ENCODE measurements around the gene SLC25A38. TPM values are rescaled to one million over a fixed set of nuclear protein-coding genes. Genes with fewer than 3 reads are reported as not detected.

Gene SLC25A38
- total RNA-seq, 1 donor from 2014 or later, result 40.0 TPM

DNA sequence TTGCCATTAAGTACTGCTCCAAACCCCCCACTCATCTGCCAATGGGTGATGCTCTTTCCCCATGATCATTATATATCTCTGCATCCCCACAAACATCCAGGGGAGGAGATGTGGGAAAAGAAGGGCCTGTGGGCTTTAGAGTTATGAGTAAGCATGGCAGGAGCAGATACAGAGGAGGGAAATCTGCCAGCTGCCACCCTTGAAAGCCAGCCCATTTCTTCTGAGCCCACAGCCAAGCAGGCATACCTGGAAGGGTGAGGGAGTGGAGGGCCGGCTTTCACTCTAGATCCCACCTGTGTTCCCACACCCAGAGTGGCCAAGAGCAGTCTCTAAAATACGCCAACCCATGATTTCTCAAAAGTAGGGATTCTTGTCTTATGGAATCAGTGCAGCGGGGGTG is 1.7 kb upstream of the SLC25A38 start:
- peaks cover 11% of the 10 kb centered on the region for H3K36me3 Mint-ChIP-seq (ENCODE audit: low read depth)
- H3K27me3 Mint-ChIP-seq (ENCODE audit: insufficient read depth), result no peaks in the 10 kb centered on the region
- intact Hi-C loops (cut with micrococcal nuclease), result loop anchor here (5.0 to 10.0 kb wide), 3 partner anchors 887 to 1244 kb away; partner anchors contain the start of genes ACAA1, EXOG, MYD88 and OXSR1

DNA sequence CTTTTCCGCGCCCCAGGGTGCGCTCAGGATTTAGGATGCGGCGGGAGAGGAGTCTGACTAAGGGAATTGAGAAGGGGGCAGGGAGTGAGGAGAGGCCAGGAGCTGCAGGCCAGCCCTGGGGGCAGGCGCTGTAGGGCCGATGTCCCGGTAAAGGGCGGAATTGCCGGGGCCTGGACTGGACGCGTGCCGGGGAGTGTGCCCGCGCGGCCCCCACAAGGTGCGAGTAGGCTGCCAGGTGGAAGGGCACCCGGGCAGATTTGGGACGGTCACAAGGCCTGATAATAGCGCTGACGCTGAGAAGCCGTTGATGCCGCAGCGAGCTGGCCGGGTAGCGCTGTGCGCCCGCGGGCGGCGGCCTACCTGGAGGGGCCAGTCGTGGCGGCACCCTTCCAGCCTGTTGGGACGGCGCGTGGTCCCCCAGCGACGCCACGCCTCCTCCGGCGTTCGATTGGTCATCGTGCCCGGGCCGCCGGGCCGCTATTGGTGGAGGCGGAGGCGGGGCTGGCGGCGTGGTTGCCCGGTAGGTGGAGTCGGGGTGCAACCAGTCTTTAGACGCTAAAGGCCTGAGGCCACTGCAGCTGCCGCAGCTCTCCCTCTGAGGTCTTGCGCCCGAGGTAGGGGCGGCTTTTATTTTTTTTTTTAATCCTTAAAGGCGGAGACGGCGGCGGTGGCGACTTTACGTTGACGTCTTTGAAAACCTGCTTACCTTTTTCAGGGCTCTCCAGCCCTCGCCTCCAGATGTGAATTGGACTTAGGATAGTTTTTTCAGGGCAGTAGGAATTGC is 903 bp downstream of the SLC25A38 start:
- H3K4me3 Mint-ChIP-seq, result peak overlapping the region; percentile 94
- intact Hi-C loops (cut with micrococcal nuclease), result loop anchor here (1.0 to 10.0 kb wide), 8 partner anchors 22 to 1247 kb away; partner anchors contain the start of genes ACAA1, CCR8, EXOG and GORASP1
- peaks cover 41% of the 10 kb centered on the region for H3K4me1 Mint-ChIP-seq (ENCODE audit: low read depth)
- peak; percentile 96 for DNase-seq (ENCODE audit: low spot score)
- H3K27me3 Mint-ChIP-seq (ENCODE audit: insufficient read depth), result no peaks in the 10 kb centered on the region
- H3K27ac Mint-ChIP-seq, result peak overlapping the region; percentile 97
- H3K36me3 Mint-ChIP-seq (ENCODE audit: low read depth), result peaks cover 19% of the 10 kb centered on the region
- no peaks in the 10 kb centered on the region for H3K9me3 Mint-ChIP-seq

More for the DNA sequence above, 1.7 kb upstream of the SLC25A38 start:
- H3K27ac Mint-ChIP-seq, result peak overlapping the region; percentile 14
- H3K4me3 Mint-ChIP-seq, result no peak overlapping the region
- H3K4me1 Mint-ChIP-seq (ENCODE audit: low read depth), result peaks cover 31% of the 10 kb centered on the region
- H3K9me3 Mint-ChIP-seq, result no peaks in the 10 kb centered on the region
- DNase-seq (ENCODE audit: low spot score), result no peak

DNA sequence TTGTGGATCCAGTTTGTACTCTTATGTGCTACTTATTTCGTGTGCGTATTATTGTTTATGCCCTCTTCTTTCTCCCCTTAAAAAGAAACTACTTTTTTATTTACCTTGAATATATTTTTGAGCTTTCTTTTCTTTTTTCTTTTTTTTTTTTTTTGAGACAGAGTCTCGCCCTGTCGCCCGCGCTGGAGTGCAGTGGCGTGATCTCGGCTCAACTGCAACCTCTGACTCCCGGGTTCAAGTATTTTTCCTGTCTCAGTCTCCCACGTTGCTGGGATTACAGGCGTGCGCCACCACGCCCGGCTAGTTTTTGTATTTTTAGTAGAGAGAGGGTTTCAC is 1.5 kb downstream of the SLC25A38 start:
- intact Hi-C loops (cut with micrococcal nuclease), result loop anchor here (2.0 to 10.0 kb wide), 4 partner anchors 56 to 1247 kb away; partner anchors contain the start of genes ACAA1, CCR8, EXOG and MYD88
- H3K4me3 Mint-ChIP-seq, result peak overlapping the region; percentile 94
- peak overlapping the region; percentile 97 for H3K27ac Mint-ChIP-seq
- H3K9me3 Mint-ChIP-seq, result no peaks in the 10 kb centered on the region
- H3K27me3 Mint-ChIP-seq (ENCODE audit: insufficient read depth), result no peaks in the 10 kb centered on the region
- DNase-seq (ENCODE audit: low spot score), result no peak
- H3K36me3 Mint-ChIP-seq (ENCODE audit: low read depth), result peaks cover 23% of the 10 kb centered on the region
- H3K4me1 Mint-ChIP-seq (ENCODE audit: low read depth), result peaks cover 46% of the 10 kb centered on the region

DNA sequence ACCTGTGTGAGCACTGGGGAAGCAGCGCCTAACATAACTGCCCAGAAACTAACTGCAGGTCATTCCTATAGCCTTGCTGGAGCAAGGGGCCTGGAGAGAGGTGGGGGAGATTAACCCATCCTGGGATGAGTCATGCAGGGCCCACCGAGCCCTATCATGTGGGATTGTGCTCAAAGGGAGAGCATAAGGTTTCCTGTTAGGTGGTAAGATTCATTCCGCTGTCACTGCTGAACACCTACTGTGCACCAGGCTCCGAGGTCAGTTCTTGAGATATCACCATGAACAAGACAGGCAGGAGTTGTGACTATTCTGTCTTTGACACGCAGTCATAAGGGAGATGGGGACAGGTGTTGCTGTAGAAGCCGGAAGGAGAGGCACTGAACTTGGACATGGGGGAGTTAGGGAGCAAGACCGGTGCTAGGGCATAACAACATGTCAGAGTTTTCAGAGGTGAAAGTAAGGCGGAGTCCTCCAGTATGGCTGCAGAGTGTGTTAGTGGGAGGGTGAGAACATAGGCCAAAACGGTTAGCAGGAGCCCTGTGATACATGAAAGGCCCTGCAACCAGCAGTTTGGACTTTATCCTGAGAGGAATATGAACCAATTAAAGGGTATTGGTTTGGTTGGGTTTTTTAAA is 2.4 kb downstream of the SLC25A38 start:
- peaks cover 24% of the 10 kb centered on the region for H3K36me3 Mint-ChIP-seq (ENCODE audit: low read depth)
- peaks cover 54% of the 10 kb centered on the region for H3K4me1 Mint-ChIP-seq (ENCODE audit: low read depth)
- no peak overlapping the region for H3K27ac Mint-ChIP-seq
- intact Hi-C loops (cut with micrococcal nuclease), result loop anchor here (2.0 to 10.0 kb wide), 3 partner anchors 57 to 1221 kb away; partner anchors contain the start of genes CCR8, EXOG and OXSR1
- H3K27me3 Mint-ChIP-seq (ENCODE audit: insufficient read depth), result no peaks in the 10 kb centered on the region
- no peaks in the 10 kb centered on the region for H3K9me3 Mint-ChIP-seq
- H3K4me3 Mint-ChIP-seq, result peak overlapping the region; percentile 94
- DNase-seq (ENCODE audit: low spot score), result no peak

DNA sequence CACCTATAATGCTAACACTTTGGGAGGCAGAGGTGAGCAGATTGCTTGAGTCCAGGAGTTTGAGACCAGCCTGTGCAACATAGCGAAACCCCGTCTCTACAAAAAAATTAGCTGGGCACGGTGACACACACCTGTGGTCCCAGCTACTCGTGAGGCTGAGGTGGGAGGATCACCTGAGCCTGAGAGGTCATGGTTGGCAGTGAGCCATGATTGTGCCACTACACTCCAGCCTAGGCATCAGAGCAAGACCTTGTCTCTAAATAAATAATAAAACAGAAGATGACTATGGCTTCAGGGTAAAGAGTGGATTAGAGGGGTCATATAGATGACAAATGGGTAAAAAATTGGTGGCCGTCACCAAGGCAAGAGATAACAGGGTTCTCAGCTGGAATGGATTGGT is 3.1 kb downstream of the SLC25A38 start:
- DNase-seq (ENCODE audit: low spot score), result no peak
- H3K4me1 Mint-ChIP-seq (ENCODE audit: low read depth), result peaks cover 61% of the 10 kb centered on the region
- H3K36me3 Mint-ChIP-seq (ENCODE audit: low read depth), result peaks cover 31% of the 10 kb centered on the region
- no peaks in the 10 kb centered on the region for H3K27me3 Mint-ChIP-seq (ENCODE audit: insufficient read depth)
- H3K4me3 Mint-ChIP-seq, result no peak overlapping the region
- intact Hi-C loops (cut with micrococcal nuclease), result loop anchor here (10.0 kb wide), 2 partner anchors 892 to 1222 kb away; partner anchors contain the start of genes EXOG and OXSR1
- H3K9me3 Mint-ChIP-seq, result no peaks in the 10 kb centered on the region
- no peak overlapping the region for H3K27ac Mint-ChIP-seq

DNA sequence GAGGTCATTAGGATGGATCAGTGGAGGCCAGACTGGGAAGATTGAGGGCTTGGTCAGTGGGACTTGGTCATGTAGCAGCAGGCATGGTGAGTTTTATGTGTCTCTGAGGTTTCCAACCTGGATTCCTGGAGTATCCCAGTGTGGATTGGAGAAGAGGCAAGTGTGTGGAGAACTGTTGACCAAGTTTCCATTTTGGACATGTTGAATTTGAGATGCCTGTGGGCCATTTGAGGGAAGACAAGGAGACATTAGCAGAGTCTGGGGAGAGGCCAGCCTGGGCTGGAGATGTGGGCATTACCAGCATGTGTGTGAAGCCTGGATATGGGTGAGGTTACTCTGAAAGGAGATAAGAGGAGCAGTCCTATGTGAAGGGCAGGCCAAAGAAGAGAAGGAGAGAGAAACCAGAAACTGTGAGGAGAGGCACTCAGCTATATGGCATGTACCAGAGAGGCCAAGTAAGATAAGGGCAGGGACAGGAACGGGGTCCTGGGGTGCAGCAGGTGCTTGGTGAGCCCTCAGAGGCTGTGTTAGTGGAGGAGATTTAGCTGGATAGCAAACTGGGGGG is 4.3 kb downstream of the SLC25A38 start:
- intact Hi-C loops (cut with micrococcal nuclease), result loop anchor here (10.0 kb wide), 2 partner anchors 893 to 1223 kb away; partner anchors contain the start of genes EXOG and OXSR1
- Mint-ChIP-seq H3K4me3 (no peak overlapping the region), H3K4me1 (ENCODE audit: low read depth) (peaks cover 62% of the 10 kb centered on the region)

DNA sequence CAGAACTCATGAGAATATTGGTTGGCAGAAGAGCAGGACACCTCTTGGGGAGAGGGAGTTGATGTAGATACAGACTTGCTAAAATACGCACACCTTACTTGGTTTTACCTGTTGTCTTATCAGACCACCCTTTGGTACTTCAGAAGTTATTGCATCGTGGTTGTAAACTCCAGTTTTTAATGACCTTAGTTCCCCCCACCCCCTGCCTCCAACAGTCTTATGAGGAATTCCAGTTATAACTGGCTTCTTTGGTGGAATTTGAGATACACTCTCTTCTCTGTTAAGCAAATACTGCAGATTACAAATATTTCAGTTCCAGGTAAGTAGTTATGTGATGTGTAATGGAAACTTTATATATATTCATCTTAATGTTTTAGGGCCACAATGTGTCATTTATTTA is 5.0 kb downstream of the SLC25A38 start:
- no peaks in the 10 kb centered on the region for H3K27me3 Mint-ChIP-seq (ENCODE audit: insufficient read depth)
- H3K9me3 Mint-ChIP-seq, result no peaks in the 10 kb centered on the region
- DNase-seq (ENCODE audit: low spot score), result no peak
- H3K36me3 Mint-ChIP-seq (ENCODE audit: low read depth), result peaks cover 43% of the 10 kb centered on the region
- H3K4me3 Mint-ChIP-seq, result no peak overlapping the region
- intact Hi-C loops (cut with micrococcal nuclease), result loop anchor here (10.0 kb wide), 2 partner anchors 893 to 1223 kb away; partner anchors contain the start of genes EXOG and OXSR1
- H3K27ac Mint-ChIP-seq, result peak overlapping the region; percentile 4
- H3K4me1 Mint-ChIP-seq (ENCODE audit: low read depth), result peaks cover 62% of the 10 kb centered on the region

More for the DNA sequence above, 4.3 kb downstream of the SLC25A38 start:
- DNase-seq (ENCODE audit: low spot score), result no peak
- Mint-ChIP-seq H3K36me3 (ENCODE audit: low read depth) (peaks cover 40% of the 10 kb centered on the region), H3K27ac (peak overlapping the region; percentile 36), H3K27me3 (ENCODE audit: insufficient read depth) (no peaks in the 10 kb centered on the region), H3K9me3 (no peaks in the 10 kb centered on the region)

DNA sequence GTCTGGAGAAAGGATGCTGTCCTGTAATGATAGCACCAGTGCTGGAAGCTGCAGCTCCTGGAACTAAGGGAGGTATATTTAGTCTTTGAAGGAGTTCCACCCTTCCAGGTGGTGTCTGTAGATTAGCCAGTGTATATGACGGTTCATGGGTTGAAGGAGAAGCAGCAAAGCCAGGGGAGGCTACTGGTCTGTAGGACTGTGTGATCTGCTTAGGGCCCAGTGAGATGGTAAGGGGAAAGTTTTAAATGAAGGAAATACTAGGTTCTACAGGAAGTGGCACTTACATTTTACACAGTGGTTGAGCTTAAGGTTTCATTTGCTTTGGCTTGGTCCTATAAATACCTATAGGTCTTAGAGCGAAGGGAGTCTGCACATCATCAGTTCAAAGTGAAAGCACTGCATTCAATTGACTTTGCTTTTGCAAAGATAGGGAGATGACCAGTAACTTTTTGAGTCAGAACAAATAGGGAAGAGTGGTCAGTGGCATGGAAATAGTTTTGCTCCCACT is 5.6 kb downstream of the SLC25A38 start:
- Mint-ChIP-seq H3K36me3 (ENCODE audit: low read depth) (peaks cover 49% of the 10 kb centered on the region), H3K4me3 (peak overlapping the region; percentile 53), H3K9me3 (no peaks in the 10 kb centered on the region), H3K27ac (peak overlapping the region; percentile 69), H3K27me3 (ENCODE audit: insufficient read depth) (no peaks in the 10 kb centered on the region), H3K4me1 (ENCODE audit: low read depth) (peaks cover 64% of the 10 kb centered on the region)
- no peak for DNase-seq (ENCODE audit: low spot score)
- intact Hi-C loops (cut with micrococcal nuclease), result loop anchor here (1.0 to 10.0 kb wide), 3 partner anchors 18 to 1224 kb away; partner anchors contain the start of genes EXOG, OXSR1 and RPSA

DNA sequence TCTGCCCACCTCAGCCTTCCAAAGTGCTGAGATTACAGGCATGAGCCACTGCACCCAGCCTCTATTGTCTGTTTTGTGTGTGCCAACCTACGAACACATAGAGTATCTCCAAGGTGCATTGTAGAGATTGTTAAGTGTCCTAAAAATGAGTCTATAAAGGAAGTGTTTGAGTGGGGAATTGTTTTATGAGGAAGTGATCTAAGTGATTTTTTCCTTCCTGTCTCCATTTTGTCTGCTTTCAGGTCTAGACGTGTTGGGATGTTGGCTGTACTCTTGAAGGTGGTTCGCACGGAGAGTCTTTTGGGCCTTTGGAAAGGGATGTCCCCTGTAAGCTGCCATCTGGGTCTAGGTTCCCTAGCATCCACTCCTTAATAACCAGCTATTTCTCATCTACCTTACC is 7.0 kb downstream of the SLC25A38 start:
- peak overlapping the region; percentile 49 for H3K27ac Mint-ChIP-seq
- H3K27me3 Mint-ChIP-seq (ENCODE audit: insufficient read depth), result no peaks in the 10 kb centered on the region
- H3K4me3 Mint-ChIP-seq, result no peak overlapping the region
- intact Hi-C loops (cut with micrococcal nuclease), result no loop called here
- no peak for DNase-seq (ENCODE audit: low spot score)
- H3K9me3 Mint-ChIP-seq, result no peaks in the 10 kb centered on the region
- H3K36me3 Mint-ChIP-seq (ENCODE audit: low read depth), result peaks cover 61% of the 10 kb centered on the region
- H3K4me1 Mint-ChIP-seq (ENCODE audit: low read depth), result peaks cover 65% of the 10 kb centered on the region

DNA sequence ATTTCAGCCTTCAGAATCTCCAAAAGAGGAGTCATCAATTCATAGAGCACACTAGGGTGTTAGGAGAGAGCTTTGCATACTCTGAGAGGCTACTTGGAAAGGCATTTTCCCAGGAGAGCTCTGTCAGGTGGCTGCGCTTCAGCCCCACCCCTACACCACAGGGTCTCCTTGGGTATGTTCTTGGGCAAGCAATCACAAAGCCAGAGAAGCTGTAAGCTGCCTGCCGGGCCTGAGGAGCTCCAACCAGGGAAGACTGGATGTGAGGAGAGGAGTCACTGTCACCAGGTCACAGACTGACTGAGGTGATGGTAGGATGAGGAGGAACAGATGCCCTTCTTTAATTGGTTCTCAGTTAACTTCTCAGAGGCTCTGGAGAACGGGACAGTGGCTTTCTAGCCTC is 13.5 kb downstream of the SLC25A38 start:
- H3K27me3 Mint-ChIP-seq (ENCODE audit: insufficient read depth), result no peaks in the 10 kb centered on the region
- no peak overlapping the region for H3K4me3 Mint-ChIP-seq
- H3K36me3 Mint-ChIP-seq (ENCODE audit: low read depth), result peaks cover 70% of the 10 kb centered on the region
- H3K27ac Mint-ChIP-seq, result no peak overlapping the region
- intact Hi-C loops (cut with micrococcal nuclease), result no loop called here
- no peak for DNase-seq (ENCODE audit: low spot score)
- no peaks in the 10 kb centered on the region for H3K9me3 Mint-ChIP-seq
- peaks cover 8% of the 10 kb centered on the region for H3K4me1 Mint-ChIP-seq (ENCODE audit: low read depth)

DNA sequence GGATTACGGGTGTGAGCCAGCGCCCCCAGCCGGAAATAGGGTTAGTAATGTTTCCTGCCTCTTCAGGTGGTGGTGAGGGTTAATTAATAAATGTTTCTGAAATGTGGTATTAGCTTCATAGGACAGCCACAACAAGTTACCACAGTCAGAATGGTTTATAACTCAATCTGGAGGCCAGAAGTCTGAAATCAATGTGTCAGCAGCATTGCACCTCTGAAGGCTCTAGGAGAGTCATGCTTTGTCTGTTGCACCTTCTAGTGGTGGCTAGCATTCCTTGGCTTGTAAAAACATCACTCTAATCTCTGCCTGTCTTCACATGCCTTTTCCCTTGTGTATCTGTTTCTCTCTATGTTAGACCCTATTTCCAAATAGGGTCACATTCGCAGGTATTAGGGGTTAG is 15.5 kb downstream of the SLC25A38 start:
- no peak for DNase-seq (ENCODE audit: low spot score)
- Mint-ChIP-seq H3K27me3 (ENCODE audit: insufficient read depth) (no peaks in the 10 kb centered on the region), H3K27ac (no peak overlapping the region), H3K4me3 (no peak overlapping the region), H3K9me3 (no peaks in the 10 kb centered on the region), H3K4me1 (ENCODE audit: low read depth) (peaks cover 11% of the 10 kb centered on the region), H3K36me3 (ENCODE audit: low read depth) (peaks cover 56% of the 10 kb centered on the region)
- intact Hi-C loops (cut with micrococcal nuclease), result no loop called here

DNA sequence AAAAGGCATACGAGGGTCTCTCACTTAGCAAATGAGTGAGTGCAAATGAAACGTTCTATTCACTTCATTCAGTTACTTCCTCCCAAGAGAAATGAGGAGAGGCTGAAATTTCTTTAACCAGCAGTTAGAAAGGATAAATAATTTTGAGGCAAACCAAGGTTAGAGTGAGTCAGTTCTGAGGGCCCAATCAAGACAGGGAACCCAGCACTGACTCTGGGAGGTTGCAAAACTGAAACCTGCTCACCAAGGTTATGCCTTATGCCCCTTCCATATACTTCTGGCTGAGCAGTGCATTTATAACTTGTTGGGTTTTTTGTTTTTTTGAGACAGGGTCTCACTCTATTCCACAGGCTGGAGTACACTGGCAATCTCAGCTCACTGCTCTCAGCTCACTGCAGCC is 18.8 kb downstream of the SLC25A38 start:
- no peak overlapping the region for H3K4me3 Mint-ChIP-seq
- no peaks in the 10 kb centered on the region for H3K27me3 Mint-ChIP-seq (ENCODE audit: insufficient read depth)
- H3K36me3 Mint-ChIP-seq (ENCODE audit: low read depth), result peaks cover 33% of the 10 kb centered on the region
- no peak overlapping the region for H3K27ac Mint-ChIP-seq
- H3K9me3 Mint-ChIP-seq, result no peaks in the 10 kb centered on the region
- no peak for DNase-seq (ENCODE audit: low spot score)
- intact Hi-C loops (cut with micrococcal nuclease), result loop anchor here (10.0 kb wide), 1 partner anchor 747 kb away; no protein-coding TSS in a partner anchor
- peaks cover 18% of the 10 kb centered on the region for H3K4me1 Mint-ChIP-seq (ENCODE audit: low read depth)

Measured in activated T-helper 1 cell treated with anti-CD3 and anti-CD28 coated beads, Interleukin-12 subunit alpha, Interleukin-12 subunit beta, Interleukin-2, Interleukin-4 antibody, amounts not matched to agents 30 ng/mL and 10 ng/mL and 1 ng/mL, durations not matched to agents 14 hours and 24 hours and 36 hours (primary cell).